K562 (cell line): ENCODE results near the gene PREX1. TPM values are rescaled to one million over a fixed set of nuclear protein-coding genes. Genes with fewer than 3 reads are reported as not detected.

ENCODE experiments used
- ATAC-seq: fragments of 200-7000 bp; cut with Tn5 transposase; 3 replicates; pipeline ENCODE4 v1.9.1; 2020; ENCODE audit warnings: moderate library complexity
- BruUV-seq: library from RNA; stranded (reverse); fragments of 400-500 nt; replicated peaks from 2 replicates; lab custom pipeline; 2021; lab: Mats Ljungman, UMichigan
- CTCF ChIA-PET: fragments of 300-600 bp; formaldehyde crosslinking; extraction: SDS; loops from one replicate; lab custom pipeline; 2021; ENCODE audit warnings: low intra/inter-chr PET ratio; lab: Yijun Ruan, JAX
- POLR2A ChIA-PET: fragments of 300-600, 350-650 bp; sonication (Branson Sonifier 250); formaldehyde crosslinking; extraction: SDS; loops from one replicate; lab custom pipeline; 2021; ENCODE audit warnings: antibody characterized with exemption, inconsistent platforms; lab: Yijun Ruan, JAX
- DNase-seq, 4 experiments: peaks; one replicate each; pipeline versions ENCODE4 v3.0.0 to v3.0.0-alpha.2; 2011 to 2018; ENCODE audit warnings: low spot score in 3 of 4, mixed read lengths in 3 of 4; ENCODE audit errors: extremely low read depth in 1 of 4
- FAIRE-seq: peaks from 2 replicates; lab custom pipeline; 2011; peaks lifted over from hg19 to GRCh38; lab: Jason Lieb, UNC
- H2AFZ ChIP-seq: 2 replicates; pipeline ENCODE4 v1.6.0; 2011; ENCODE audit warnings: low read depth, low read length, control low read depth, inconsistent platforms
- H3K27ac ChIP-seq: fragments of 200-600 bp; 3 replicates; pipeline ENCODE4 v1.8.0; 2011; ENCODE audit warnings: low read depth, mild to moderate bottlenecking, control low read depth, inconsistent platforms, low read length, moderate library complexity, mixed read lengths; ENCODE audit errors: extremely low read depth
- H3K27me3 ChIP-seq, 2 experiments: fragments of 300-600 bp in 1 of 2; 2 replicates in 1 of 2; 3 replicates in 1 of 2; pipeline versions ENCODE4 v1.6.0 to v1.8.0; 2011; ENCODE audit warnings: inconsistent platforms in 2 of 2, low read length in 2 of 2, mild to moderate bottlenecking in 1 of 2, mixed read lengths in 1 of 2, moderate library complexity in 1 of 2; ENCODE audit not compliant: control insufficient read depth in 2 of 2, insufficient read depth in 2 of 2
- H3K36me3 ChIP-seq: fragments of 300-600 bp; 3 replicates; pipeline ENCODE4 v1.8.0; 2011; ENCODE audit warnings: mild to moderate bottlenecking, low read length, inconsistent platforms; ENCODE audit not compliant: control insufficient read depth, insufficient read depth
- H3K4me1 ChIP-seq, 2 experiments: fragments of 200-600 bp in 1 of 2; replicated peaks in 1 of 2; 2 replicates in 1 of 2; 3 replicates in 1 of 2; pipeline versions ENCODE4 v1.5.1 to v1.8.0; 2011; ENCODE audit warnings: inconsistent platforms in 2 of 2, low read length in 2 of 2, mild to moderate bottlenecking in 1 of 2, mixed read lengths in 1 of 2, moderate library complexity in 1 of 2; ENCODE audit not compliant: control insufficient read depth in 2 of 2, insufficient read depth in 2 of 2
- H3K4me2 ChIP-seq: 2 replicates; pipeline ENCODE4 v1.6.1; 2011; ENCODE audit warnings: low read length, control low read depth, inconsistent platforms, mixed read lengths; ENCODE audit not compliant: insufficient read depth
- H3K4me3 ChIP-seq: fragments of 200-600 bp; sonication (generic), shearing (Covaris generic); 2 replicates; pipeline ENCODE4 v1.5.1; 2016; ENCODE audit warnings: control low read depth, inconsistent platforms
- H3K79me2 ChIP-seq: fragments of 200-600 bp; 3 replicates; pipeline ENCODE4 v1.8.0; 2011; ENCODE audit warnings: low read length, inconsistent platforms; ENCODE audit not compliant: control insufficient read depth, insufficient read depth
- H3K9ac ChIP-seq, 2 experiments: 2 replicates each; pipeline versions ENCODE4 v1.6.0 to v1.6.1; 2011; ENCODE audit warnings: low read depth in 2 of 2, low read length in 2 of 2, control low read depth in 1 of 2, inconsistent platforms in 1 of 2, mild to moderate bottlenecking in 1 of 2, mixed read lengths in 1 of 2; ENCODE audit not compliant: insufficient read depth in 1 of 2
- H3K9me1 ChIP-seq: one replicate; pipeline ENCODE4 v1.6.0; 2011; ENCODE audit warnings: inconsistent platforms, mild to moderate bottlenecking, low read length, moderate library complexity; ENCODE audit not compliant: control insufficient read depth, insufficient read depth
- H3K9me3 ChIP-seq: replicated peaks from 2 replicates; pipeline ENCODE4 v1.5.1; 2011; ENCODE audit warnings: low read depth, low read length, inconsistent platforms; ENCODE audit not compliant: control insufficient read depth, insufficient read depth
- H4K20me1 ChIP-seq: replicated peaks from 2 replicates; pipeline ENCODE4 v1.6.1; 2011; ENCODE audit warnings: low read length, inconsistent platforms, mixed read lengths; ENCODE audit not compliant: control insufficient read depth, insufficient read depth
- IFI16 ChIP-seq: fragments of 250-450 bp; sonication (Bioruptor Pico); IDR thresholded peaks from 2 replicates; pipeline ENCODE4 v2.1.2; 2022; ENCODE audit warnings: mild to moderate bottlenecking, inconsistent platforms
- JUND ChIP-seq, 2 experiments: IDR thresholded peaks; 2 replicates in 1 of 2; 3 replicates in 1 of 2; pipeline ENCODE4 v1.6.1; 2011; ENCODE audit warnings: borderline replicate concordance in 2 of 2, low read depth in 2 of 2, low read length in 2 of 2, improper control_type of control experiment in 1 of 2, missing biosample characterization in 1 of 2, missing genetic modification characterization in 1 of 2, missing genetic modification reagents in 1 of 2
- RBM17 ChIP-seq: fragments of 200-400 bp; formaldehyde crosslinking; IDR thresholded peaks from 2 replicates; pipeline ENCODE4 v1.6.1; 2017; ENCODE audit warnings: low read depth, mild to moderate bottlenecking, low read length, borderline replicate concordance
- ZFP91 ChIP-seq: sonication (generic); formaldehyde crosslinking; IDR thresholded peaks from 2 replicates; pipeline ENCODE4 v1.8.0; 2022; ENCODE audit warnings: mild to moderate bottlenecking, missing genetic modification reagents
- WGBS: fragments of 100-300 bp; shearing (Covaris generic); methylation state at CpG from one replicate; pipeline ENCODE4 v1.1.6; 2016; ENCODE audit warnings: low coverage, mixed read lengths; ENCODE audit not compliant: insufficient coverage; ENCODE audit errors: missing lambda C conversion rate; 5-methylcytosine and 5-hydroxymethylcytosine counted together
- in situ Hi-C: fragments of 300-500 bp; cut with MboI; formaldehyde crosslinking; loops from 4 replicates; pipeline ENCODE4 v1.15.0; 2018; ENCODE audit warnings: inconsistent platforms, mixed read lengths
- intact Hi-C: fragments of 100-400 bp; cut with micrococcal nuclease; formaldehyde crosslinking; loops from 2 replicates; pipeline ENCODE4 v1.14.2; 2022
- polyA plus RNA-seq, 8 experiments: library from polyadenylated mRNA; depleted of rRNA in 4 of 8; stranded (reverse) in 5 of 8; unstranded in 3 of 8; fragments of >200 nt; fragmentation: Nextera tagmentation in 2 of 8; fragmentation: Illumina TruSeq in 1 of 8; extraction: Ambion mirVana in 2 of 8; extraction: Trizol in 1 of 8; gene quantifications; 2 replicates each; pipeline versions ENCODE4 v1.2.1 to v1.2.3, GENCODE V29; 2011 to 2014; ENCODE audit warnings: inconsistent platforms in 1 of 8, missing spikeins in 1 of 8
- total RNA-seq, 7 experiments: library from RNA; depleted of rRNA in 6 of 7; stranded (reverse); fragments of >200 nt in 6 of 7; fragmentation: Illumina TruSeq in 2 of 7; extraction: Trizol in 2 of 7; gene quantifications; 2 replicates each; pipeline versions ENCODE4 v1.2.1 to v1.2.3, GENCODE V29; 2011 to 2021; ENCODE audit warnings: low replicate concordance in 1 of 7
- TF ChIP-seq, protein P1 (sequence below): sonication (generic); IDR thresholded peaks from 2 replicates; pipeline ENCODE4 v1.6.1; 2016

PREX1 gene
- total and polyA plus RNA-seq, 9 of the 15 experiments (the other 6 are each of a cell fraction or from before 2014, with no cell fraction given): 0.37 to 10.4 (median 4.8) TPM

DNA sequence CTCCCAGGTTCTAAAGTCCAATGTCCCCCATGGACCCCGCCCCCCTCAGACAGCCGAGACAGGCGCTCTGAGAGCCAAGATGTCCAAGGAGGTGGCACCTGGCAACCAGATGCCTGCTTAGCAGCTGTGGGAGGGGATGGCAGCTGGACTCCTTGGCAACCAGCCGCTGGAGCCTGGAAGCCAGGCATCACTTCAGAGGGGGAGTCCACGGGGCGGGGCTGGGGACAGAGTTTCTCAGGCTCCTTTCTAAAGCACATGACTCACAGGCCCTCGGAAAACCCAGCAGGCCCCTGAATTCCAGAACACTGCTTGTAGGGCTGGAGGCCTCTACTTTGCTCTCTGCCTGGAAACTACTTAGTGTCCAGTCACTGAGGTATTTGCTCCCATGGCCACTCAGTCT is 51.5 kb downstream of the PREX1 start:
- WGBS: 26% methylated on average over 6 of the region's 7 CpGs
- peaks cover 0 to 7% of the 10 kb centered on the region in 2 experiments; a peak in 1 of 5 replicates for H3K27me3 ChIP-seq
- FAIRE-seq (no peak), DNase-seq (no peak), ATAC-seq (no peak)
- H2AFZ ChIP-seq: no peak overlapping the region
- no peak overlapping the region for H3K9ac ChIP-seq
- no peaks in the 10 kb centered on the region for H3K36me3 ChIP-seq
- no peak overlapping the region for H3K27ac ChIP-seq
- H3K4me3 ChIP-seq: no peak overlapping the region
- BruUV-seq: no TSS peak
- CTCF ChIA-PET: no interaction called here
- peaks cover under 1 to 8% of the 10 kb centered on the region in 2 experiments; a peak in 3 of 5 replicates for H3K4me1 ChIP-seq
- H3K79me2 ChIP-seq: no peaks in the 10 kb centered on the region
- H3K9me1 ChIP-seq: no peaks in the 10 kb centered on the region
- H3K4me2 ChIP-seq: no peak overlapping the region
- intact Hi-C loops: no loop called here
- in situ Hi-C loops: no loop called here
- POLR2A ChIA-PET: interaction anchor here (0.6 kb wide), 1 partner anchor 134 kb away, joined by 3 read pairs; no protein-coding TSS in a partner anchor
- H3K9me3 ChIP-seq: peaks cover 7% of the 10 kb centered on the region
- TF ChIP-seq, protein P1, sequence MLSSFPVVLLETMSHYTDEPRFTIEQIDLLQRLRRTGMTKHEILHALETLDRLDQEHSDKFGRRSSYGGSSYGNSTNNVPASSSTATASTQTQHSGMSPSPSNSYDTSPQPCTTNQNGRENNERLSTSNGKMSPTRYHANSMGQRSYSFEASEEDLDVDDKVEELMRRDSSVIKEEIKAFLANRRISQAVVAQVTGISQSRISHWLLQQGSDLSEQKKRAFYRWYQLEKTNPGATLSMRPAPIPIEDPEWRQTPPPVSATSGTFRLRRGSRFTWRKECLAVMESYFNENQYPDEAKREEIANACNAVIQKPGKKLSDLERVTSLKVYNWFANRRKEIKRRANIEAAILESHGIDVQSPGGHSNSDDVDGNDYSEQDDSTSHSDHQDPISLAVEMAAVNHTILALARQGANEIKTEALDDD: no peak
- TF ChIP-seq JUND (IDR thresholded peaks at IDR 0.05; ENCODE audit: borderline replicate concordance, low read depth, low read length): no peak
- no peak for TF ChIP-seq JUND (tag; IDR thresholded peaks at IDR 0.05; ENCODE audit: borderline replicate concordance, low read depth, low read length)
- no peak for TF ChIP-seq ZFP91 (CRISPR knock-in tag)
- no peak for TF ChIP-seq RBM17
- no peak for TF ChIP-seq IFI16 (CRISPR knock-in tag)
- TF ChIP-seq, all 486 proteins: peak for 0
- no peaks in the 10 kb centered on the region; the same call in 1 of the 2 replicates for H4K20me1 ChIP-seq
